ENCODE measurements around the gene NPSR1.
"Not testable (repeated sequence)": the region's sequence is repeated elsewhere in the genome, so short reads cannot be mapped to it uniquely, and the experiment has no call there.

The NPSR1 gene

DNA sequence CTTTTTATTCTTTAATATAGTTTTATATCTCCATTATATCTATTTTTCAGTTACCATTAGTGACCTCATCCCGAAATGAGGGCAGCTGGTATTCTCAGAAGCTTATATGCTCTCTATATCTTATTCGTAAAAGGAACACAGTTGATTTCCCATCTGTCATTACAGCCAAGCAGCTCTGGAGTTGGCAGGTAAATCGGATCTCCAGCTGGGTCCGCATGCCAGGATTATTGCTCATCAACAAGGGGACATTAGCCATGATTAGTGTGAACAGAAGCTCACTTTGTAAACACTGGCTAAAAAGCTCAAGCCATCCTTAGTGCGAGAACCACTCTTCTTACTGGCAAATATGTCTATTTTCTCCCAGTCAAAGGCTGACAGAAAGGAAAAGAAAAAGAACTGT lies 180.3 kb downstream of the NPSR1 start:
- DNase-seq = no peak

DNA sequence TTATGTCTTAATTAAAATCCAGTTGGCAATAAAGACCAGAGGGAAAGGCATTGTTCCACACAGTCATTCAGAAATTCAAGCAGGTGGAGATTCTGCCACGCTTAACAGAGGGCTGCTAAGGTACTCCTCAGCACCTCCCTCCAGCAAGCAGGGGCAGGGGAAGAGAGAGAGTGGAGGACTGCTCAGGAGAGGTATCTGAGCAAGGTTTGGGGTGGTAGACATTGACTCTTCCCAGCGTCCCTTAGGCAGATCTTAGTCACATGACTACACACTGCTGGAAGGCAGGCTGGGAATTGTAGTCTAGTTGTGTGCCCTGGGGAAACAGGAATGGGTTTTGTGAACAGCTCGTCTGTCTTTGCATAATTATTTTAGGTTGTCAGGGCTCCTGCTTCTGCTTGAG lies 181.6 kb downstream of the NPSR1 start:
- no peak for DNase-seq

DNA sequence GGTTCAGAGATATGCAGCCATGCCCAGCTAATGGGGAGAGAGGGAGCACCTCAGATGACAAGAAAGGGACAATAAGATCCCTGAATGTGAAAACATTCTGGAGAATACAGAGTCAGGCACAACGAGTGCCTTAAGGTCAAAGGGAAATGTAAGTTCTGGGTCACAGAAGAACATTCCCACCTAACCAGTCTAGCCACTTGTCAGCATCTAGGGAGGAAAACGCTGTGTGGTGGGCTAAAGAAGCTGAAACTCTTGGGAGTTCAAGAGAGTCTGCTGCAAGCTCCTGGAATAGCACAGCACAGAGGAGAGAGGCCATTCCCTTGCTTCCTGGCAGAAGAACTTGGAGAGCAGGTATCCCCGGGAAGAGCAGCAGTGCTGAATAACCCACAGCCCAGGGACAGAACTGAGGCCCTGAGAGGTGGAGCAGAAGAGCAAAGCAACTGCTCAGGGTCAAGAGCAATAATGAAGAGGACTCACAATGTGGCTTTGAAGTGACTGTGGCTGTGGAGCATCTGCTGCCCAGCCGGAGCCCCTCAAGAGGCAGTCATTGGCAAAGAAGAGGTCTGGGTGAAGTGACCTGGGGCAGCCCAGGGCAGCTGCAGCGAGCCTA lies 182.3 kb downstream of the NPSR1 start:
- no peak for DNase-seq

DNA sequence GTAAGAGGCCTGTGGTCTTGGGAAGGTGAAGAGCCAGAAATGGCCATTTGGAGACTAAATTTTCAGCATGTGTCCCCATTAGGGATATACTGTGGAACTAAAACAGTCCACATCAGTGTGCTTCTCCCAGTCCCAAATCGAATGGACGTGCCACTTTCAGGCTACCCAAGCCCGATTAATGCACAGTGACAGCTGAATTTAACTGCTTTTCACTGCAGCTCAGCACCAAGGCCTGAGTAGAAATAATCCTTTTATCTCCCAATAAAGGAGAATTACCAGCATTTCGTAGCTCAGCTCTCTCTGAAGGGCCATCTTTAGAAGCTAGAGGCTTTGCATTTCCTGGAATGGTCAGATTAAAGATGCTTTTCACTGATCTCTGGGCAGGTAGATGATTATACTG lies 183.3 kb downstream of the NPSR1 start:
- no peak for DNase-seq

DNA sequence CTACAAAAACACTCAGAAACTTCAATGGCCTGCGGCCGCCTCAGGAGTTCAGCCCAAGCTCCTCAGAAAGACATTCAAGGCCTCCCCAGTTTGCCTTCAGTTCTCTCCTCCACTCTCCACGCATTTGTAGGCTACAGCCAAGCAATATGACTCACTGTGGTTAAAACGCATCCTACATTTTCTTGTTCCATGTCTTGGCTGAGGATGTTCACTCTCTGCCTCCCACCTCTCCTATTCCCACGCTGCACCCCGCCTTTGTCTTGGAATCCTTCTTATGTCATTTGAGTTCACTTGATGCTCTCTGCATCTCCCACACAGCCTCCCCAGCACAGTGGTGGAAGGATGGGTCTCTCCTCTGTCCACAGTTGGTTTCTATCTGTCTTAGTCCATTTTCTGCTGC lies 184.8 kb downstream of the NPSR1 start:
- no peak for DNase-seq

DNA sequence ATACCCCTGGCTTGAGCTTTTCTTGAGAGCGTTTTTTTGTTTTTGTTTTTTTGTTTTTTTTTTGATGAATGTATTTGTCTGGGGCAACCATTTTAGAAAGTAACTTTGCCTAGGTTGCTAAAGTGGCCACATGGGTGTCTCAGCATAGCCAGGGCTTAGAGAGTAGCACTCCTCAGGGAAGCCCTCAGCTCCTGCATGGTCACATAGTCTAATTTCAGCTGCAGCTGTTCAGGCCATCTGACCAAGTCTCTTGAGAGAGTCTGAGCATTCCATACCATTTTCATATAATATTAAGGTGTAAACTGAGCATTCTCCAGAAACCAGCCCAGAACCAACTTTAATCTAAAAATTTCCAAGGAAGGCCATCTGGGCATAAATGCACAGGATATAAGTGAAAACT lies 186.4 kb downstream of the NPSR1 start:
- no peak for DNase-seq

DNA sequence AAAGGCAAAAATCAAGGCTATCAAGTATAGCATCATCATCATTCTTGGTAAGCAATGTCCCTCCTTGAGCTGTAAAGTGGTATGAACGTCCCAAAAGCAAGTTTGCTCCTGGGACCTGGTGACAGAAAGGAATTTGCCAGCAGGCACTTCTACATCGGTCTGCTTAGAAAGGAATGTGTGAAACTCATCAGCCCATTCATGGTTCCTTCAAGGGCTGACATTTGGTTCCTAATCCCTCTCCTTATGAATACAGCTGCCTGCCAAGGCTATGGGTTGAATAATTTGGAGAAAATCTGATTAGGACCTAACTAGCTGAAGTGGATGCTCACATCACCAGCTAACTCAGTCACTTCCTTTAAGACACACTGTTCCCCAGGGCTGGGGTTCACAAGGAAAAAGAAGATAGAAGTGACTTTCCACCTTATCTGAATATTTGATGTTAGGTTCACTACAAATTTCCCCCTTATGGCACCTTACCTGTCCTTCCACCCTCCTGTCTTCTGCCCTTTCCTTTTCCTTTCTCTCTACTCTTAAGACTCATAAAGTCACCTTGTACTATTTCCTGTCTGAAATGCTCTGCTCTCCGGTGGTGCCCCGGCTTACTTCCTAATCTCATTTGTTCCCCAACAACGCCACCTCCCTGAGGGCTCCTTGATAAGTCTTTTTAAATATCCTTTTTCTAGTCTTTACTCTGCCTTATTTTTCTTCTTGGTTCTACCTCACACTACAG lies 187.1 kb downstream of the NPSR1 start:
- no peak for DNase-seq

DNA sequence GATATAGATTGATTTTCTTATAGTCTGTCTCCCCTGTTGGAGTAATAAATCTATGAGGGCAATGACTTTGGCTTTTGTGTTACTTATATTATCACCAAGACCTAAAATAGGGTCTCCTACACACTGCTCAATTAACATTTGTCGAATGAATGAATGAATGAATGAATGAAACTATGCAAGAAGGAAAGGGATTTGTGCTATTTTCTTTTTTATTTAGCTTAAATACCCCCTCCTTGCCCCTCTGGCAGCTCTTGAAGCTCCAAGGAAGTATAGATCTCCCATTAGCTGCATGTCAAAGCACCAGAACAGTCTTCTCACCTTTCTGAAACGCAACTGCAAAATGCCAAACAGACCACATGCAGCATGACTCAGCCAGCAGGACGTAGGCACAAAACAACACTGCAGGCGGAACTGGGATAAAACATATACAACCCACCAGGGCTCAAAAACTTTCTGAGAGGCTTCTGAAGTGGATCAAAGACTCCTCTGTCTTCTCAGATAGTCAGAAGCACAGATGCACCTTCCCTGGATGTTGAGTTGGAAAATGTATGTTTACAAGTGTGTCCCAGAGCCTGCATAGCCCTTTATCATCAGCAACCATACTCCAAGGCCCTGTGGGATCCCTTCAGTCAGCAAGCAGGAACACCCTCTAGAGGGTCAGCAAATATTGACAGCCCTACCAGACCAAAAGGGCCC lies 187.8 kb downstream of the NPSR1 start:
- DNase-seq = no peak

DNA sequence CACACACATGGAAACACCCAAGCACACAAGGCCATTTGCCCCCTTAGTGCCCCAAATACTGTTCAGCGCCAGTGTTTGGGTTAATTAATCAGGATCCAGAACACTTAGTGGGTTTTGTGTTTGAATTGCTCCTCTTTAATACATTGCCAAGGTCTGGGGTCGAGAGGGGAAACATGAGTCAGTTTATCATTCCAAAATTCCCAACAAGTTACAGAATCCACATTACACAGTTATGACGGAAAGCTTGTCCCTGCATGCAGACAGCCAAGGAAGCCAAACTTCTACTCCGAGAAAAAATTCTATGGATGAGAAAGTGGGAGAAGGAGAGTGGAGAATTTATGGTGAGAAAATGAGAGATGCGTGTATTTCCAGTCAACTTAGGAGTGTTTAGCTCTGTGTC lies 189.0 kb downstream of the NPSR1 start:
- DNase-seq = no peak

DNA sequence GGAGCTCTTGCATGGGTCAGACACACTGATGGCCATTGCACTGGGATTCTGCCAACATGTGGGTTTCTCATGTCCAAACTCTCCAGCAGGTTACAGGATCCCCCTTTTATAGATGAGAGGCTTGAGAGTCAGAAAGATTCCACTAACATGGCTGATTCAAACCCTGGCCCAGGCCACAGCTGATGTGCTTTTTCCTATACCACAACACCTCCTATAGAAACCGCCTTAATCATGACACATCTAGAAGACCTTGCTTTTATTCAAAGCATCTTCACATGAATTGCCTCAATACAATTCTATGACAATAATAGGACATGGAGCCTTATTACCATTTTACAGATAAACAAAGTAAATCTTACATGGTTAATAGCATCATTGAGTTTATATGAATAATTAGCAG lies 190.7 kb downstream of the NPSR1 start:
- no peak for DNase-seq

DNA sequence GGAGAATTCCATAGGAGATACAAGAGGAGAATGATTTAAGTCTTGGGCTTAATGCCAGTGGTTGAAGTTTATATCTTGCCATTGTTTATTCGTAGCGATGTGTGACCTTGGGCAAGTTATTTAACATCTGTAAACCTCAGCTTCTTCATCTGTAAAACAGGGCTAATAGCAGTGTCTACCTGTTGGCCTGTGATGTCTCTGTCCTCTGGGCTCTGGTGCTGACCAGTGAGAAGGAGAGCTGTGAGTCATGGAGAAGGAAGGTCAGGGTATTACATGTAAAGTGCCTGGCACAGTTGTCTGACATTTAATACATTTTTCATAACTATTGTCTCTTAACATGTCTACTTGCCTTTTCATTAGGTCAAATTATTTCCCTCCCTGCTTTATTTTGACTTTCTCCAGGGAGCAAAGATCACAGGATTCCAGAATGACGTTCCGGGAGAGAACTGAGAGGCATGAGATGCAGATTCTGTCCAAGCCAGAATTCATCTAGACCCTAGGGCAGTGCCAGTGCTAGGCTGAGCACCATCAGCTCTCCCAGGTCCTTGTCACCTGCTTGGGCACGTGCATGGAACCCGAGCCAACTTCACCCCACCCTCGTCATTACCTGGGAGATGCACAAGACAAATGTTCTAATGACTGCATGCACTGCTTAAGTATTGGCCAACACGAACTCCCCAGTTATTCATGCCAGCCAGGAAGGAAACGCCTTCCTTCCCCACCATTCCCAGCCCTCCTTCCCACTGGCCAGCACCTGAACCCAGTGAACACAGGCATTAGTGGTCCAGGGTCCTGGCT lies 191.3 kb downstream of the NPSR1 start:
- no peak for DNase-seq

DNA sequence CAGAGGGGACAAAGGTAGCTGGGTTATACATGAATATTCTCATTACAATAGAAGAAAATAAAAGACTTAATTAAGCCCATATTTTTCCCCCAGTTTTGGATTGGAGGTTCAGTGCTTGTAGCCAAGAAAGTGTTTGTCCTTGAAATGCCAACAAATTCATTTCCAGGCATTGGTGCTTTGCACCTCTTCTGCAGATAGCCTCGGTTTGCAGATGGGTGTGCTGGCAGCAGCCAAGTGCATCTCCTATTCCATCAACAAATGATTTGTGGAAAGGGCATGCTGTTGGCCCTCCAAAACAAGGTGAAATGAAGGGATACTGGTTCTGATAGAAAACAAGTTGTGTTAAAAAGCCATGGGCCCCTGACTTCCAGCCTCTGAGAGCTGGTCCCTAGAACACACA lies 192.0 kb downstream of the NPSR1 start:
- DNase-seq = no peak

DNA sequence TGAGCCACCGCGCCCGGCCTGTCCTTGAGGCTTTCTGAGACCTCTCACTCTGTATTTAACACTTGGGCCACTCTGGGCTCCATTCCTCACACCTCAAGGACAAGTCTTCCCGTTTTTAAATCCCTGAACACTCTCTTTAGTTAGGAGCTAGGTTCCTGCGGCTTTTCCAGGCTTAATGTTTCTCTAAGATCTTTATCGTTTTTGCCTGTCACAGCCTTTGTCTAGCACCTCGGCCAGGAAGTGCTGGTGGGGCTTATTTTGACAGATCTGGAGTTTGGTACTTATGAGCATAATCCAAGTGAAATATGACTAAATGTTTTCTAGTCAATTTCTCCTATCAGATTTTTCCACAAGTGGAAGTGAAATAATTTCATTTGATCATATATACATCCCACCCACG lies 192.7 kb downstream of the NPSR1 start:
- DNase-seq = no peak

DNA sequence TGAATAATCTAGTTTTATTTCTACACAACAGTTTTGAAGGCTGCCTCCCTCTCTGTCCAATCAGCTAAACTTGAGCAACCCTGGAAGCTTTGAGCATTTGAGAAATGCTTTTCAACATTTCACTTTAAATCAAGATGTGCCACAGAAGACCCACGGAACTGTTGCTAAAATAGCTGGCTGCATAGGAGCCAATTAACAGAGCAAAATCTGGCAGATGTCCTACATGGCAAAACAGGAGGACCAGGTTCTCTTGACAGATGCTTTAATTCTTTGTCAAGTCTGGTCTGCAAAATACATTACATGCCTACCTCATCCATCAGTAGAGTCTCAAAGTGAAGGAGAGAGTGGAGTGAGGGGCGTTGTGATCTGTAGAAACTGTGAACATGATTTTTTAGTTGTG lies 193.4 kb downstream of the NPSR1 start:
- DNase-seq = no peak

DNA sequence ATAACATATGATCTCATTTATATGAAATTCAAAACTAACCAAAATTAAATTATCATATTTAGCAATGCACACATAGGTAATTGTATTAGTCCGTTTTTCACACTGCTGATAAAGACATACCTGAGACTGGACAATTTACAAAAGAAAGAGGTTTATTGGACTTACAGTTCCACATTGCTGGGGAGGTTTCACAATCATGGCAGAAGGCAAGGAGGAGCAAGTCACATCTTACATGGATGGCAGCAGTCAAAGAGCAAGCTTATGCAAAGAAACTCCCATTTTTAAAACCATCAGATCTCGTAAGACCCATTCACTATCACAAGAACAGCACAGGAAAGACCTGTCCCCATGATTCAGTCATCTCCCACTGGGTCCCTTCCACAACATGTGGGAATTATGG lies 200.4 kb downstream of the NPSR1 start:
- DNase-seq = not testable (repeated sequence)

DNA sequence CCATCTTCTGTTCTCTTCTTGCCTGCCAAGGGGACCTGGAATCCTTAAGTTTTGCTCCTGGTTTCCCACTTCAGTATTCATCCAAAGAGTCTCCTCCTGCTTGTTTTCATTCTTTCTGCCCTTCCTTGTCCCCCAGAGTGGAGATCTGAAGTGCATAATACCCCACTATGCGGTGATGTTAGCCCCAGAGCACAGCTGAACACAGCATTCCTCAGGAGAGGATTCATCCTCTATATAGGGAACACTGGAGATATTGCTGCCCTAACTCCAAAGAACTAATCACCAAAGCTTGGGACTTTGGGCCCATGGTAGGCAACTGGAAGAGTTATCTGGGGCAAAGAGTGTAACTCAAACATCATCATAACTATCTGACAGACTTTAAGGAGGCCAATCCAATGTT lies 201.3 kb downstream of the NPSR1 start:
- not testable (repeated sequence) for DNase-seq

DNA sequence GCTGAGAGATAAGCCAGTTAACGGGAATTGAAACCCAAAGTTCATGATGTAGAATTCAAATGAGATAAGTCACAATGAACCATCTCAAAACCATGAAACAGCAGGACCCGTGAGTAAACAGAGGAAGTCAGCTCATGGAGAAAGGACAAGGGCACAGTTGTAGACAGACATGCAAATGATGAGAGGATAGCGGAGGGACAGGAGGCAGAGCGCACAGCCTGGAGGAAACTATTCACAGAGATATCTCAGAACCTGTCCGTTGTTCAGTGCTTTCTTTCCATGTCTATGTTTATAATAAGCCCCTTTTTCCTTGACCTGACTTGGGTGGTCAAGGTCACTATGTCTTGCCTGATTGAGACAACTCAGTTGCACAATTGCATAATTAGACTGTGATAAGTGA lies 208.2 kb downstream of the NPSR1 start:
- not testable (repeated sequence) for DNase-seq

DNA sequence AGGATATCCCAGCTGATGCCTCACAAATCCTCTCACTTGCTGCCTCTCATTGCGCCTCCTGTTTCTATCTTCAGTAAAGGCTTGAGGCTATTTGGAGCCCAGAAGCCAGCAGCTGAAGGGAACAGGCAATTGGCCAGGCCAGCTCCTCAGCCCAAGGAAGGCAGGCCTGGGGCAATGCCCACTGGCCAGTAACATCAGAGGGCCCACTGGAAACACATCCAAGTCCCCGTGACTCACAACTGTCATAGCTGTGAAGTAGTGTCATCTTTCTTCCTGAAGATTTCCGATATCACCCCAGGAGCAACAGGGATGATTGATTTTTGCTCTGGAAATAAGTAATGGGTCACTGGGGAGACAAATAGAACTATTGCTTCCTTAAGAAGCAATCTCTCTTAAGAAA lies 209.3 kb downstream of the NPSR1 start:
- DNase-seq = not testable (repeated sequence)

DNA sequence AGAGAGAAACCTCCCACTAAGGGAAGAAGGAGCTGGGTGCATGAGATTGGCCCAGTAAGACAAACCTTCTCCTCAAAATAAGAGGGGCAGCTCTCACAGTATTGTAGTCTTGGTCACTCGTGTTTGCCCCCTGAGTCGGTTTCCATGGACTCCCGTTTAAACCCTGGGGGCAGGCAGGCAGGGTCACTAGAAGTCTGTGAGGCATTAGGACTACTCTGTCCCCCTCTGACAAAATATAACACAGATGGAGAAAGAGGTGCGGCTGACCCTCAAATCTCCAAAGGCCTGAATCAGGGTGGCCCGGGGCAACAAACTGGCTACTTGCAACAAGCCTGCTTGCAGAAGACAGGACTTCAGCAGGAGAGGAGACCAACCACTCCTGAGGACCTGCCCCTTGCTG lies 210.6 kb downstream of the NPSR1 start:
- not testable (repeated sequence) for DNase-seq

DNA sequence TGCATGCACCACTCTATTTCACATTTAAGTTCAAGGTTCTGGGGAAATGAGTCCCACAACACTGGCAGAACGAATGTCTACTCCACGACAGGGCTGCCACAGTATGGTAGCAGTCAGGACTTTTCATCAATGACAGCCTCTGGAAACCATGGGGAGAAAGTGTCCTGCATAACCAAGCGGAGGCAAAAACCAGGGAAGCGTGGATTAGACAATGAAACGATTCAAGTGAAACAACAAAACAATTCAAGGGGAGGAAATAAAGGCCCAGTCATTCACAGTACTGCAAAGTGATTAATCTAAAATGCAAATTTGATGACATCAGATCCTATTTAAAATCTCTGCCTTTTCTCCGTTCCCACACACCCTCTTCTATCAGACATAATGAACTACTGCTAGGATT lies 211.0 kb downstream of the NPSR1 start:
- no peak for DNase-seq

DNA sequence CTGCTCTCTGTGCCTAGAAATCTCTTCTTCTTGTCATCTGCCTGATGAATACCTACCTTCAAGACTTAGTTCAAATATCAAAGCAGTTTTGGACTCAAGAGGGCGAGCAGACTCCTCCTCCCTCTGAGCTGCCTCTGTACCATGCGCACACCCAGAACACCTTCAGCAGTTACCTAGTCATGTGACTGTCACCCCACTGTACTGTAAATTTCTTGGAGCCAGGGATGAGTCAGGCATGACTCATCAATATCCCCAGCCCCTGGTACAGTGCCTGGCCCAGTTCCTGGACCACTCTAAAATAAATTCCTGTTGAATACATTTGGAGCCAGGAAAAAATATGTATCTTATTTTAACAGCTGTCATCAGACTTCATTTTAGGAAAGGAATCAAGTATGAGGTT lies 212.0 kb downstream of the NPSR1 start:
- DNase-seq = not testable (repeated sequence)

DNA sequence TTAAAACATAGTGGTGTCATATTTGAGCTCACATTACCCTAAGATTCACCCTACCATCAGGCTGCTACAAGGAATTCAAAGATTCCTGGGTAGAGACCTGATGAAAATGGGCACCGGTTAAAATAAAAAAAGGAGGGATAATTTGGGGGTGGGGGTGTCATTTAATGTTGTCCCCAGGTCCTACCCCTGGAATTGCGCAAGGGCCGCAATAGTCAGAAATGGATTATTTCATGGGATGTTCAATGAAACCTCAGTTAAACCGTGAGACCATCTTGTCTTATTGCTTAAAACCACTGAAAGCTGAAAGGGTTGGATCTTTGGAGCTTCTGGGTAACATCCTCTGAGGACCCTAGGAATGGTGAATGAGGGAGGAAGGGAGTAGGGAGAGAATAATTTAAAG lies 216.3 kb downstream of the NPSR1 start:
- not testable (repeated sequence) for DNase-seq

DNA sequence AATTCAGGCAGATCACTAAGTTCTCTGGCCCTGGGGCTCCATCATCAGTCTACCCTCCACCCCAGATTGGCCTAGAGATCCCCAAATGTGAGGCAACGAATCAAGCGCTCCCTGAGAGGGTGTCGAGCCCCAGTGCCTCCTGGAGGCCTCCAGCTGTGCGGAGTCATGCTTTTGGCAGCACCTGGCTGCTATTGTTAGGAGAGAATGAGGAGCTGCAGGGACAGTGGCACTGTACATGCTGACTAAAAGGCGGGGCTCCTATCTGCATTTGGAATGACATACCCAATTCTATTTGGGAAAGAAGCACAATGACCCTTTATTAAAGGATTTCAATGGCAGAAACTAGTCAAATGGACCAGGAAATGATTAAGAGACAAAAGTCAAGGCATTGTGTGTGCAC lies 217.5 kb downstream of the NPSR1 start:
- no peak for DNase-seq

Measured in NCI-H2107 (cell line).